SU-DHL-6 (cell line): ENCODE results near the gene KIF16B.
"Not testable (repeated sequence)": the region's sequence is repeated elsewhere in the genome, so short reads cannot be mapped to it uniquely, and the experiment has no call there.

Experiments used
- H2AFZ ChIP-seq: fragments of 200-600 bp; sonication (generic); 2 replicates; pipeline ENCODE4 v1.6.1; 2014; ENCODE audit warnings: low read depth, mild to moderate bottlenecking, moderate library complexity, mixed read lengths, antibody characterized with exemption, low read length; ENCODE audit not compliant: severe bottlenecking
- H3F3A ChIP-seq: fragments of 200-600 bp; shearing (Covaris generic); 2 replicates; pipeline ENCODE4 v1.6.0; 2016; ENCODE audit warnings: antibody characterized with exemption, mild to moderate bottlenecking; ENCODE audit not compliant: insufficient read depth
- H3K27ac ChIP-seq: fragments of 200-600 bp; sonication (generic); 2 replicates; pipeline ENCODE4 v1.5.1; 2016; ENCODE audit warnings: low read depth, mild to moderate bottlenecking, low read length, moderate library complexity, mixed read lengths
- H3K27me3 ChIP-seq: fragments of 200-600 bp; sonication (generic), shearing (Covaris generic); 2 replicates; pipeline ENCODE4 v1.6.0; 2014; ENCODE audit warnings: mild to moderate bottlenecking, low read length
- H3K36me3 ChIP-seq: fragments of 200-600 bp; sonication (generic); 2 replicates; pipeline ENCODE4 v1.6.1; 2014; ENCODE audit warnings: mild to moderate bottlenecking, low read length, mixed read lengths
- H3K4me2 ChIP-seq: fragments of 300-600, 200-600 bp; shearing (Covaris generic), sonication (generic); 2 replicates; pipeline ENCODE4 v1.6.0; 2014; ENCODE audit warnings: low read length, low read depth, mild to moderate bottlenecking; ENCODE audit not compliant: poor library complexity, severe bottlenecking
- H3K4me3 ChIP-seq: fragments of 200-600 bp; sonication (generic); 2 replicates; pipeline ENCODE4 v1.5.1; 2014; ENCODE audit warnings: antibody characterized with exemption, low read length, mild to moderate bottlenecking, mixed read lengths; ENCODE audit not compliant: insufficient read depth, poor library complexity, severe bottlenecking
- H3K79me2 ChIP-seq: fragments of 200-600 bp; sonication (generic); 2 replicates; pipeline ENCODE4 v1.6.1; 2014; ENCODE audit warnings: mild to moderate bottlenecking, low read length, moderate library complexity; ENCODE audit not compliant: insufficient read depth
- H3K9ac ChIP-seq: fragments of 200-600 bp; sonication (generic); 2 replicates; pipeline ENCODE4 v1.7.0; 2014; ENCODE audit warnings: mild to moderate bottlenecking, low read length
- H3K9me2 ChIP-seq: fragments of 200-600 bp; sonication (generic); replicated peaks from 2 replicates; pipeline ENCODE4 v1.6.1; 2014; ENCODE audit warnings: low read length; ENCODE audit not compliant: insufficient read depth
- H3K9me3 ChIP-seq: fragments of 200-600 bp; sonication (generic); 2 replicates; pipeline ENCODE4 v1.6.1; 2014; ENCODE audit warnings: low read length, mixed read lengths; ENCODE audit not compliant: insufficient read depth
- H4K20me1 ChIP-seq: fragments of 200-600 bp; sonication (generic); 2 replicates; pipeline ENCODE4 v1.6.1; 2014; ENCODE audit warnings: low read depth, mild to moderate bottlenecking, antibody characterized with exemption, low read length, moderate library complexity, mixed read lengths
- EZH2phosphoT487 ChIP-seq: fragments of 200-600 bp; sonication (generic), shearing (Covaris generic); conservative IDR thresholded peaks from 2 replicates; pipeline ENCODE4 v1.6.1; 2018; ENCODE audit warnings: mild to moderate bottlenecking, antibody characterized with exemption, low read length, moderate library complexity, mixed read lengths
- TF ChIP-seq, protein P1 (sequence below): fragments of 200-600 bp; sonication (generic); IDR thresholded peaks from one replicate; pipeline ENCODE4 v1.5.1; 2017; ENCODE audit warnings: antibody characterized with exemption, mild to moderate bottlenecking, low read length, moderate library complexity; ENCODE audit not compliant: insufficient read depth, poor library complexity, severe bottlenecking

Gene KIF16B

DNA sequence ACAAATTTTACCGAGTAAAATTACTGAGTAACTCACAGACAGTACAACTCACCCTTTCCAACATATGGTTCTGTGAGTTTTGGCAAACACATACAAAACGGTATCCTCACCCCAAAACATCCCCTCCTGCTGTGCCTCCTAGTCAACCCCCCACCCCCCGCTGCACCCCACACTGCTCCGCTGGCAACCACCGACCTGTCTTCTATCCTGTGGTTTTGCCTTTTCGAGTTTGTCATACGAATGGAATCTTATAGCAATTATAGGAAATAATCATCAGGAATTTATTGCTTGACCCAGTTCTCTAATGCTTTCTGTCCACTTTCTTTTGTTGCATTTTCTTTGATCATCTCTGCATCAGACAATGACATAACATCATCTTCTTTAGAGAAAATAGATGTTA, 312.3 kb downstream of the KIF16B start:
- H4K20me1 ChIP-seq, result no peaks in the 10 kb centered on the region
- H3K9me3 ChIP-seq, result no peaks in the 10 kb centered on the region
- H3K27ac ChIP-seq, result no peak overlapping the region
- no peaks in the 10 kb centered on the region for H3K36me3 ChIP-seq
- H2AFZ ChIP-seq, result no peak overlapping the region
- no peak overlapping the region for H3K9ac ChIP-seq
- H3K27me3 ChIP-seq, result no peaks in the 10 kb centered on the region
- no peak overlapping the region for H3K4me3 ChIP-seq
- no peaks in the 10 kb centered on the region for H3K79me2 ChIP-seq
- no peaks in the 10 kb centered on the region for H3F3A ChIP-seq
- H3K9me2 ChIP-seq, result no peaks in the 10 kb centered on the region
- H3K4me2 ChIP-seq, result no peak overlapping the region
- TF ChIP-seq, protein P1, sequence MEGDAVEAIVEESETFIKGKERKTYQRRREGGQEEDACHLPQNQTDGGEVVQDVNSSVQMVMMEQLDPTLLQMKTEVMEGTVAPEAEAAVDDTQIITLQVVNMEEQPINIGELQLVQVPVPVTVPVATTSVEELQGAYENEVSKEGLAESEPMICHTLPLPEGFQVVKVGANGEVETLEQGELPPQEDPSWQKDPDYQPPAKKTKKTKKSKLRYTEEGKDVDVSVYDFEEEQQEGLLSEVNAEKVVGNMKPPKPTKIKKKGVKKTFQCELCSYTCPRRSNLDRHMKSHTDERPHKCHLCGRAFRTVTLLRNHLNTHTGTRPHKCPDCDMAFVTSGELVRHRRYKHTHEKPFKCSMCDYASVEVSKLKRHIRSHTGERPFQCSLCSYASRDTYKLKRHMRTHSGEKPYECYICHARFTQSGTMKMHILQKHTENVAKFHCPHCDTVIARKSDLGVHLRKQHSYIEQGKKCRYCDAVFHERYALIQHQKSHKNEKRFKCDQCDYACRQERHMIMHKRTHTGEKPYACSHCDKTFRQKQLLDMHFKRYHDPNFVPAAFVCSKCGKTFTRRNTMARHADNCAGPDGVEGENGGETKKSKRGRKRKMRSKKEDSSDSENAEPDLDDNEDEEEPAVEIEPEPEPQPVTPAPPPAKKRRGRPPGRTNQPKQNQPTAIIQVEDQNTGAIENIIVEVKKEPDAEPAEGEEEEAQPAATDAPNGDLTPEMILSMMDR, result no peak
- no peak for TF ChIP-seq EZH2phosphoT487

DNA sequence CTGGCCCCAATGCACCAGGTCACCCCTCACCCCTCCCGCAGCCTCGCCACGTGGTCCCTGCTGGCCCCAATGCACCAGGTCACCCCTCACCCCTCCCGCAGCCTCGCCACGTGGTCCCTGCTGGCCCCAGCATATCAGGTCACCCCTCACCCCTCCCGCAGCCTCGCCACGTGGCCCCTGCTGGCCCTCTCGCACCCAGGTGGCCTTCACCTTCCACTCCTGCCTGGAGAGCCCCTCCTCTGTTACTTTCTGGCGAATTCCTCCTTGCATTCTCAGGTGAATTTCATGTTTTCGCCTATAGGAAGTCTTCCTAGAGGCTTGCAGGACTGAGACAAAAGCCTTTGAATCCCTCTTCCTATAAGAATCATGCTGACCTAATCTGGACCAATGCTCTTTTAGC, 313.1 kb downstream of the KIF16B start:
- not testable (repeated sequence) for H2AFZ ChIP-seq, H3K9ac ChIP-seq, H3K9me3 ChIP-seq, H3K79me2 ChIP-seq, H3F3A ChIP-seq, H3K27me3 ChIP-seq, H3K4me3 ChIP-seq, H3K9me2 ChIP-seq, H3K27ac ChIP-seq, H3K4me2 ChIP-seq, H3K36me3 ChIP-seq, H4K20me1 ChIP-seq

DNA sequence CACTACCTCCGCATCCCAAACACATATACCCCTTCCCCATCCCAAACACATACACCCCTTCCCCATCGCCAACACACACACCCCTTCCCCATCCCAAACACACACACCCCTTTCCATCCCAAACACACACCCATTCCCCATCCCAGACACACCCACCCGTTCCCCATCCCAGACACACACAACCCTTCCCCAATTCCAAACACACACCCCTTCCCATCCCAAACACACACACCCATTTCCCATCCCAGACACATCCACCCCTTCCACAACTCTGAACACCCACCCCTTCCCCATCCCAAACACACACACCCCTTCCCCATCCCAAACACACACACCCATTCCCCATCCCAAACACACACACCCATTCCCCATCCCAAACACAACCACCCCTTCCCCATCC, 314.5 kb downstream of the KIF16B start:
- Histone ChIP-seq H3K4me2 (no peak overlapping the region), H2AFZ (no peak overlapping the region), H3K36me3 (no peaks in the 10 kb centered on the region), H3F3A (no peaks in the 10 kb centered on the region), H3K79me2 (no peaks in the 10 kb centered on the region), H3K27ac (no peak overlapping the region), H3K9me2 (no peaks in the 10 kb centered on the region), H3K27me3 (no peaks in the 10 kb centered on the region), H4K20me1 (no peaks in the 10 kb centered on the region), H3K9me3 (no peaks in the 10 kb centered on the region), H3K4me3 (no peak overlapping the region), H3K9ac (no peak overlapping the region)
- TF ChIP-seq, protein P1, result no peak
- no peak for TF ChIP-seq EZH2phosphoT487

DNA sequence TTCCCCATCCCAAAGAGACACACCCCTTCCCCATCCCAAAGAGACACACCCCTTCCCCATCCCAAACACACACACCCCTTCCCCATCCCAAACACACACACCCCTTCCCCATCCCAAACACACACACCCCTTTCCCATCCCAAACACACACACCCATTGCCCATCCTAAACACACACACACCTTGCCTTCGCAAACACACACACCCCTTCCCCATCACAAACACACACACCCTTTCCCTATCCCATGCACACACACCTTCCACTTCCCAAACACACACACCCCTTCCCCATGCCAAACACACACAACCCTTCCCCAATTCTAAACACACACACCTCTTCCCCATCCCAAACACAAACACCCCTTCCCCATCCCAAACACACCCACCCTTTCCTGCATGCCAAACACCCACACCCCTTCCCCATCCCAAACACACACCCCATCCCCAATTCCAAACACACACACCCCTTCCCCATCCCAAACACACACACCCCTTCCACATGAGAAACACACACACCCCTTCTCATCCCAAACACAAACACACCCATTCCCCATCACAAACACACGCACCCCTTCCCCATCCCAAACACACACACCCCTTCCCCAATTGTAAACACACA, 315.3 kb downstream of the KIF16B start:
- H3K4me3 ChIP-seq, result no peak overlapping the region
- no peaks in the 10 kb centered on the region for H3K9me3 ChIP-seq
- no peak overlapping the region for H2AFZ ChIP-seq
- no peak for TF ChIP-seq EZH2phosphoT487
- TF ChIP-seq, protein P1, result no peak
- no peak overlapping the region for H3K9ac ChIP-seq
- H3K36me3 ChIP-seq, result no peaks in the 10 kb centered on the region
- H3K79me2 ChIP-seq, result no peaks in the 10 kb centered on the region
- H3K27ac ChIP-seq, result no peak overlapping the region
- no peaks in the 10 kb centered on the region for H4K20me1 ChIP-seq
- no peaks in the 10 kb centered on the region; the same call in 1 of the 2 replicates for H3K9me2 ChIP-seq
- no peak overlapping the region for H3K4me2 ChIP-seq
- H3F3A ChIP-seq, result no peaks in the 10 kb centered on the region
- H3K27me3 ChIP-seq, result no peaks in the 10 kb centered on the region
